ENCODE measurements around the gene SLC9A8. TPM values are rescaled to one million over a fixed set of nuclear protein-coding genes. Genes with fewer than 3 reads are reported as not detected.
A peak's percentile ranks its signal among the peaks of the same experiment; 100 is the strongest.

SLC9A8 gene
- total RNA-seq, 1 experiment from 2014 or later, result 6.5 TPM

DNA sequence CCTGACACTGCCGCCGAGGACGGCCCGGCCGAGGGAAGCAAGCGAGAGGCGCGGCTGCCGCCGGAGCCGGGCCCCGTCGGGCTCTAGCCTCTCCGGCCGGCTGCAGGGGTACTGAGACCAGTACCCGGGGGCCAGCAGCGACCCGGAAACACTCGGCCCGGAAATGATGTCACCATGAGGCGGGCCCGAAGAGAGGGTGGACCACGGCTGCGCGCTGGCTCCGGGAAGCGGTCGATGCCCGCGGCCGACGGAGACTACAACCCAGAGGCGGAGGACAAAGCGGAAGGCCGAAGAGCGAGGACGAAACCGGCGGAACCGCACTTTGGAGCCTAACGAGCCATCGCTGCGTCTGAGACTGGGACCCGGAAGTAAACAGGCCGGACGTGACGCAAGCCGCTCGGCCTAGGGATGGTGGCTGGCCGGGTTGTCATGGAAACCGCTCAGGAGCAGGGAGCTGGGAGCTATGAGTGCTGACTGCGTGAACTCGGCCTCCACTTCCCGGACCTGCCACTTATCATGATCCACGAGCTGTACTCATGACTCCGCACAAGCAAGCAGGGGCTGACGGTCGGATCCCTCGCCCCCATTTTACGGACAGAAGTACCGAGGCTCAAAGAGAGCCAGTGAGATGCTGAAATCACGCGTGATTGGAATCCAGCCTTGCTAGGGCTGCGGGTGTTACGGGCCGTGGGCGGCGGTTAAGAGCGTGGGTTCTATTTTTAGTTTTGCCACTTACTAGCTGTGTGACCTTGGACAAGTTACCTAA lies 102.9 kb downstream of the SLC9A8 start, which contains the start of gene SPATA2 (continued):
- TF ChIP-seq, protein P1, sequence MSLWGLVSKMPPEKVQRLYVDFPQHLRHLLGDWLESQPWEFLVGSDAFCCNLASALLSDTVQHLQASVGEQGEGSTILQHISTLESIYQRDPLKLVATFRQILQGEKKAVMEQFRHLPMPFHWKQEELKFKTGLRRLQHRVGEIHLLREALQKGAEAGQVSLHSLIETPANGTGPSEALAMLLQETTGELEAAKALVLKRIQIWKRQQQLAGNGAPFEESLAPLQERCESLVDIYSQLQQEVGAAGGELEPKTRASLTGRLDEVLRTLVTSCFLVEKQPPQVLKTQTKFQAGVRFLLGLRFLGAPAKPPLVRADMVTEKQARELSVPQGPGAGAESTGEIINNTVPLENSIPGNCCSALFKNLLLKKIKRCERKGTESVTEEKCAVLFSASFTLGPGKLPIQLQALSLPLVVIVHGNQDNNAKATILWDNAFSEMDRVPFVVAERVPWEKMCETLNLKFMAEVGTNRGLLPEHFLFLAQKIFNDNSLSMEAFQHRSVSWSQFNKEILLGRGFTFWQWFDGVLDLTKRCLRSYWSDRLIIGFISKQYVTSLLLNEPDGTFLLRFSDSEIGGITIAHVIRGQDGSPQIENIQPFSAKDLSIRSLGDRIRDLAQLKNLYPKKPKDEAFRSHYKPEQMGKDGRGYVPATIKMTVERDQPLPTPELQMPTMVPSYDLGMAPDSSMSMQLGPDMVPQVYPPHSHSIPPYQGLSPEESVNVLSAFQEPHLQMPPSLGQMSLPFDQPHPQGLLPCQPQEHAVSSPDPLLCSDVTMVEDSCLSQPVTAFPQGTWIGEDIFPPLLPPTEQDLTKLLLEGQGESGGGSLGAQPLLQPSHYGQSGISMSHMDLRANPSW (CRISPR knock-in tag; conservative IDR thresholded peaks at IDR 0.05; ENCODE audit: low read depth), result no peak
- TF ChIP-seq RELA (CRISPR knock-in tag; IDR thresholded peaks at IDR 0.05; ENCODE audit: borderline replicate concordance) (no peak), SMAD4 (CRISPR knock-in tag; IDR thresholded peaks at IDR 0.05) (no peak), JUN (CRISPR knock-in tag; IDR thresholded peaks at IDR 0.05) (no peak), GABPB1 (CRISPR knock-in tag; IDR thresholded peaks at IDR 0.05) (peak; percentile 95), NFYB (CRISPR knock-in tag; conservative IDR thresholded peaks at IDR 0.05; ENCODE audit: low read depth) (no peak), IRF2 (CRISPR knock-in tag; IDR thresholded peaks at IDR 0.05; ENCODE audit: borderline replicate concordance, low read depth) (no peak), SP1 (CRISPR knock-in tag; conservative IDR thresholded peaks at IDR 0.05) (peak; percentile 72), FOXK1 (CRISPR knock-in tag; IDR thresholded peaks at IDR 0.05) (no peak), FOXJ3 (CRISPR knock-in tag; IDR thresholded peaks at IDR 0.05; ENCODE audit: borderline replicate concordance) (no peak), MXD4 (CRISPR knock-in tag; IDR thresholded peaks at IDR 0.05; ENCODE audit: borderline replicate concordance) (no peak), CREM (CRISPR knock-in tag; IDR thresholded peaks at IDR 0.05) (peak; percentile 98), OVOL2 (CRISPR knock-in tag; IDR thresholded peaks at IDR 0.05; ENCODE audit: borderline replicate concordance) (no peak)
- TF ChIP-seq, protein P2, sequence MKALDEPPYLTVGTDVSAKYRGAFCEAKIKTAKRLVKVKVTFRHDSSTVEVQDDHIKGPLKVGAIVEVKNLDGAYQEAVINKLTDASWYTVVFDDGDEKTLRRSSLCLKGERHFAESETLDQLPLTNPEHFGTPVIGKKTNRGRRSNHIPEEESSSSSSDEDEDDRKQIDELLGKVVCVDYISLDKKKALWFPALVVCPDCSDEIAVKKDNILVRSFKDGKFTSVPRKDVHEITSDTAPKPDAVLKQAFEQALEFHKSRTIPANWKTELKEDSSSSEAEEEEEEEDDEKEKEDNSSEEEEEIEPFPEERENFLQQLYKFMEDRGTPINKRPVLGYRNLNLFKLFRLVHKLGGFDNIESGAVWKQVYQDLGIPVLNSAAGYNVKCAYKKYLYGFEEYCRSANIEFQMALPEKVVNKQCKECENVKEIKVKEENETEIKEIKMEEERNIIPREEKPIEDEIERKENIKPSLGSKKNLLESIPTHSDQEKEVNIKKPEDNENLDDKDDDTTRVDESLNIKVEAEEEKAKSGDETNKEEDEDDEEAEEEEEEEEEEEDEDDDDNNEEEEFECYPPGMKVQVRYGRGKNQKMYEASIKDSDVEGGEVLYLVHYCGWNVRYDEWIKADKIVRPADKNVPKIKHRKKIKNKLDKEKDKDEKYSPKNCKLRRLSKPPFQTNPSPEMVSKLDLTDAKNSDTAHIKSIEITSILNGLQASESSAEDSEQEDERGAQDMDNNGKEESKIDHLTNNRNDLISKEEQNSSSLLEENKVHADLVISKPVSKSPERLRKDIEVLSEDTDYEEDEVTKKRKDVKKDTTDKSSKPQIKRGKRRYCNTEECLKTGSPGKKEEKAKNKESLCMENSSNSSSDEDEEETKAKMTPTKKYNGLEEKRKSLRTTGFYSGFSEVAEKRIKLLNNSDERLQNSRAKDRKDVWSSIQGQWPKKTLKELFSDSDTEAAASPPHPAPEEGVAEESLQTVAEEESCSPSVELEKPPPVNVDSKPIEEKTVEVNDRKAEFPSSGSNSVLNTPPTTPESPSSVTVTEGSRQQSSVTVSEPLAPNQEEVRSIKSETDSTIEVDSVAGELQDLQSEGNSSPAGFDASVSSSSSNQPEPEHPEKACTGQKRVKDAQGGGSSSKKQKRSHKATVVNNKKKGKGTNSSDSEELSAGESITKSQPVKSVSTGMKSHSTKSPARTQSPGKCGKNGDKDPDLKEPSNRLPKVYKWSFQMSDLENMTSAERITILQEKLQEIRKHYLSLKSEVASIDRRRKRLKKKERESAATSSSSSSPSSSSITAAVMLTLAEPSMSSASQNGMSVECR (CRISPR knock-in tag; IDR thresholded peaks at IDR 0.05; ENCODE audit: borderline replicate concordance), result peak; percentile 85; the same call in 1 of the 2 replicates
- TF ChIP-seq, protein P3, sequence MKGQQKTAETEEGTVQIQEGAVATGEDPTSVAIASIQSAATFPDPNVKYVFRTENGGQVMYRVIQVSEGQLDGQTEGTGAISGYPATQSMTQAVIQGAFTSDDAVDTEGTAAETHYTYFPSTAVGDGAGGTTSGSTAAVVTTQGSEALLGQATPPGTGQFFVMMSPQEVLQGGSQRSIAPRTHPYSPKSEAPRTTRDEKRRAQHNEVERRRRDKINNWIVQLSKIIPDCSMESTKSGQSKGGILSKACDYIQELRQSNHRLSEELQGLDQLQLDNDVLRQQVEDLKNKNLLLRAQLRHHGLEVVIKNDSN (CRISPR knock-in tag; IDR thresholded peaks at IDR 0.05), result 0 out of 2 replicates have a peak, but pooled peaks have one; percentile 17
- TF ChIP-seq, protein P4, sequence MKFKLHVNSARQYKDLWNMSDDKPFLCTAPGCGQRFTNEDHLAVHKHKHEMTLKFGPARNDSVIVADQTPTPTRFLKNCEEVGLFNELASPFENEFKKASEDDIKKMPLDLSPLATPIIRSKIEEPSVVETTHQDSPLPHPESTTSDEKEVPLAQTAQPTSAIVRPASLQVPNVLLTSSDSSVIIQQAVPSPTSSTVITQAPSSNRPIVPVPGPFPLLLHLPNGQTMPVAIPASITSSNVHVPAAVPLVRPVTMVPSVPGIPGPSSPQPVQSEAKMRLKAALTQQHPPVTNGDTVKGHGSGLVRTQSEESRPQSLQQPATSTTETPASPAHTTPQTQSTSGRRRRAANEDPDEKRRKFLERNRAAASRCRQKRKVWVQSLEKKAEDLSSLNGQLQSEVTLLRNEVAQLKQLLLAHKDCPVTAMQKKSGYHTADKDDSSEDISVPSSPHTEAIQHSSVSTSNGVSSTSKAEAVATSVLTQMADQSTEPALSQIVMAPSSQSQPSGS (CRISPR knock-in tag; IDR thresholded peaks at IDR 0.05; ENCODE audit: borderline replicate concordance, low read depth), result no peak
- TF ChIP-seq, protein P5, sequence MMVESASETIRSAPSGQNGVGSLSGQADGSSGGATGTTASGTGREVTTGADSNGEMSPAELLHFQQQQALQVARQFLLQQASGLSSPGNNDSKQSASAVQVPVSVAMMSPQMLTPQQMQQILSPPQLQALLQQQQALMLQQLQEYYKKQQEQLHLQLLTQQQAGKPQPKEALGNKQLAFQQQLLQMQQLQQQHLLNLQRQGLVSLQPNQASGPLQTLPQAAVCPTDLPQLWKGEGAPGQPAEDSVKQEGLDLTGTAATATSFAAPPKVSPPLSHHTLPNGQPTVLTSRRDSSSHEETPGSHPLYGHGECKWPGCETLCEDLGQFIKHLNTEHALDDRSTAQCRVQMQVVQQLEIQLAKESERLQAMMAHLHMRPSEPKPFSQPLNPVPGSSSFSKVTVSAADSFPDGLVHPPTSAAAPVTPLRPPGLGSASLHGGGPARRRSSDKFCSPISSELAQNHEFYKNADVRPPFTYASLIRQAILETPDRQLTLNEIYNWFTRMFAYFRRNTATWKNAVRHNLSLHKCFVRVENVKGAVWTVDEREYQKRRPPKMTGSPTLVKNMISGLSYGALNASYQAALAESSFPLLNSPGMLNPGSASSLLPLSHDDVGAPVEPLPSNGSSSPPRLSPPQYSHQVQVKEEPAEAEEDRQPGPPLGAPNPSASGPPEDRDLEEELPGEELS (CRISPR knock-in tag; IDR thresholded peaks at IDR 0.05), result 0 out of 2 replicates have a peak, but pooled peaks have one; percentile 45
- TF ChIP-seq, protein P6, sequence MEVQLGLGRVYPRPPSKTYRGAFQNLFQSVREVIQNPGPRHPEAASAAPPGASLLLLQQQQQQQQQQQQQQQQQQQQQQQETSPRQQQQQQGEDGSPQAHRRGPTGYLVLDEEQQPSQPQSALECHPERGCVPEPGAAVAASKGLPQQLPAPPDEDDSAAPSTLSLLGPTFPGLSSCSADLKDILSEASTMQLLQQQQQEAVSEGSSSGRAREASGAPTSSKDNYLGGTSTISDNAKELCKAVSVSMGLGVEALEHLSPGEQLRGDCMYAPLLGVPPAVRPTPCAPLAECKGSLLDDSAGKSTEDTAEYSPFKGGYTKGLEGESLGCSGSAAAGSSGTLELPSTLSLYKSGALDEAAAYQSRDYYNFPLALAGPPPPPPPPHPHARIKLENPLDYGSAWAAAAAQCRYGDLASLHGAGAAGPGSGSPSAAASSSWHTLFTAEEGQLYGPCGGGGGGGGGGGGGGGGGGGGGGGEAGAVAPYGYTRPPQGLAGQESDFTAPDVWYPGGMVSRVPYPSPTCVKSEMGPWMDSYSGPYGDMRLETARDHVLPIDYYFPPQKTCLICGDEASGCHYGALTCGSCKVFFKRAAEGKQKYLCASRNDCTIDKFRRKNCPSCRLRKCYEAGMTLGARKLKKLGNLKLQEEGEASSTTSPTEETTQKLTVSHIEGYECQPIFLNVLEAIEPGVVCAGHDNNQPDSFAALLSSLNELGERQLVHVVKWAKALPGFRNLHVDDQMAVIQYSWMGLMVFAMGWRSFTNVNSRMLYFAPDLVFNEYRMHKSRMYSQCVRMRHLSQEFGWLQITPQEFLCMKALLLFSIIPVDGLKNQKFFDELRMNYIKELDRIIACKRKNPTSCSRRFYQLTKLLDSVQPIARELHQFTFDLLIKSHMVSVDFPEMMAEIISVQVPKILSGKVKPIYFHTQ (CRISPR knock-in tag; IDR thresholded peaks at IDR 0.05), result no peak
- TF ChIP-seq, protein P7, sequence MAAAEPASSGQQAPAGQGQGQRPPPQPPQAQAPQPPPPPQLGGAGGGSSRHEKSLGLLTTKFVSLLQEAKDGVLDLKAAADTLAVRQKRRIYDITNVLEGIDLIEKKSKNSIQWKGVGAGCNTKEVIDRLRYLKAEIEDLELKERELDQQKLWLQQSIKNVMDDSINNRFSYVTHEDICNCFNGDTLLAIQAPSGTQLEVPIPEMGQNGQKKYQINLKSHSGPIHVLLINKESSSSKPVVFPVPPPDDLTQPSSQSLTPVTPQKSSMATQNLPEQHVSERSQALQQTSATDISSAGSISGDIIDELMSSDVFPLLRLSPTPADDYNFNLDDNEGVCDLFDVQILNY (CRISPR knock-in tag; IDR thresholded peaks at IDR 0.05), result no peak
